GM06990 (cell line): ENCODE measurements around the gene PCDHB10.
"Not testable (repeated sequence)": the region's sequence is repeated elsewhere in the genome, so short reads cannot be mapped to it uniquely, and the experiment has no call there.

ENCODE experiments used
- DNase-seq: peaks from one replicate; pipeline ENCODE4 v3.0.0-alpha.2; 2011; ENCODE audit not compliant: insufficient read length; ENCODE audit errors: extremely low read depth
- H3K27me3 ChIP-seq: replicated peaks from 2 replicates; pipeline ENCODE4 v1.6.0; 2011; ENCODE audit warnings: low read length; ENCODE audit not compliant: control insufficient read depth, insufficient read depth
- H3K36me3 ChIP-seq: 2 replicates; pipeline ENCODE4 v1.5.1; 2011; ENCODE audit warnings: low read length; ENCODE audit not compliant: control insufficient read depth, insufficient read depth
- H3K4me3 ChIP-seq: replicated peaks from 2 replicates; pipeline ENCODE4 v1.5.1; 2011; ENCODE audit warnings: low read depth, mild to moderate bottlenecking, control low read depth, low read length
- TF ChIP-seq, protein P1 (sequence below): IDR thresholded peaks from 2 replicates; pipeline ENCODE4 v1.5.1; 2011; ENCODE audit warnings: low read length, control low read depth, mild to moderate bottlenecking, inconsistent platforms; ENCODE audit not compliant: insufficient read depth, poor library complexity, severe bottlenecking

The PCDHB10 gene

DNA sequence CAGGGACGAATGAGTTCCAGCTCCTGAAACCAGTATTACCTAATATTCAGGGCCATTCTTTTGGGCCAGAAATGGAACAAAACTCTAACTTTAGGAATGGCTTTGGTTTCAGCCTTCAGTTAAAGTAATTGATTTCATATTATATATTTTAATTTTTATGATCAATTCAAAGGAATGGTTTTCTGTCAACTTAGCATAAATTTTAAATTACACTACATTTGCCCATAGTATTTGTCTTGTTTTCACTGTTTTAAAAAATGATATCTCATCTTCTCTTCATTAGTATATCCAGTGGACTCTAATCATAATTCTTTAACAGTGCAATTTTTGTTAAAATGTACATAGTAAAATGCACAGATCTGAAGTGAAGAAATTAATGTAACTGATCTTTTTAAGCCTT, 11.8 kb upstream of the PCDHB10 start:
- no peak overlapping the region for H3K4me3 ChIP-seq
- no peaks in the 10 kb centered on the region for H3K27me3 ChIP-seq
- TF ChIP-seq, protein P1, sequence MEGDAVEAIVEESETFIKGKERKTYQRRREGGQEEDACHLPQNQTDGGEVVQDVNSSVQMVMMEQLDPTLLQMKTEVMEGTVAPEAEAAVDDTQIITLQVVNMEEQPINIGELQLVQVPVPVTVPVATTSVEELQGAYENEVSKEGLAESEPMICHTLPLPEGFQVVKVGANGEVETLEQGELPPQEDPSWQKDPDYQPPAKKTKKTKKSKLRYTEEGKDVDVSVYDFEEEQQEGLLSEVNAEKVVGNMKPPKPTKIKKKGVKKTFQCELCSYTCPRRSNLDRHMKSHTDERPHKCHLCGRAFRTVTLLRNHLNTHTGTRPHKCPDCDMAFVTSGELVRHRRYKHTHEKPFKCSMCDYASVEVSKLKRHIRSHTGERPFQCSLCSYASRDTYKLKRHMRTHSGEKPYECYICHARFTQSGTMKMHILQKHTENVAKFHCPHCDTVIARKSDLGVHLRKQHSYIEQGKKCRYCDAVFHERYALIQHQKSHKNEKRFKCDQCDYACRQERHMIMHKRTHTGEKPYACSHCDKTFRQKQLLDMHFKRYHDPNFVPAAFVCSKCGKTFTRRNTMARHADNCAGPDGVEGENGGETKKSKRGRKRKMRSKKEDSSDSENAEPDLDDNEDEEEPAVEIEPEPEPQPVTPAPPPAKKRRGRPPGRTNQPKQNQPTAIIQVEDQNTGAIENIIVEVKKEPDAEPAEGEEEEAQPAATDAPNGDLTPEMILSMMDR = no peak
- no peak for DNase-seq
- no peaks in the 10 kb centered on the region for H3K36me3 ChIP-seq

DNA sequence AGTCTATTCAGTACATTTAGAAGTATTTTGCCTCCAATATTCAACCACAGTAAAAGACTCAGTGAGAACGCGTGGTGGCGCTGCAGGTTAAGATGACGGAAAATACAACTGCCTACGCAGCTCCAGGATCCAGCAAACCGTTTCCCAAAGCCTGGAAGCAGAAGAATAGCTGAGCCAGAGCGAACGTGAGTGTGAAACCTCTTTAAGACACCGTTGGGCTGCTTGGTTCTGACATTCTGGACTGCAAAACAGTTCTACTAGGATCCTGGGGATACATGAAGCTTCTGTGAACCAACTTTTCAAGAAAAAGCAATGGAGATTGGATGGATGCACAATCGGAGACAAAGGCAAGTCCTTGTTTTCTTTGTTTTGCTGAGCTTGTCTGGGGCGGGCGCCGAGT, 9.9 kb upstream of the PCDHB10 start, which contains the start of gene PCDHB16:
Gene PCDHB16, plus strand, starts transcription at position 140 of the 400 bp plus-strand sequence. Its CDS starts 173 bp downstream, at position 313.
- TF ChIP-seq, protein P1 = no peak
- H3K27me3 ChIP-seq = no peaks in the 10 kb centered on the region
- DNase-seq = no peak
- H3K4me3 ChIP-seq = no peak within 1 kb of the TSS
- no peaks in the 10 kb centered on the region for H3K36me3 ChIP-seq

GRCh38 chr5:141184117-141184855, 7.9 kb upstream of the PCDHB10 start:
- DNase-seq, H3K36me3 ChIP-seq, H3K27me3 ChIP-seq, H3K4me3 ChIP-seq: not testable (repeated sequence)

- TF ChIP-seq, protein P1 = peak; percentile 51
- no peaks in the 10 kb centered on the region for H3K36me3 ChIP-seq
- DNase-seq = no peak
- no peaks in the 10 kb centered on the region for H3K27me3 ChIP-seq
- peak within 1 kb of the TSS; percentile 19; the same call in 1 of the 2 replicates for H3K4me3 ChIP-seq
These were observed 5.1 kb upstream of the PCDHB10 start, which contains the start of gene PCDHB9 for GRCh38 chr5:141186897-141187512. TSS of gene PCDHB9 (plus strand) at chr5:141187161. CDS start at chr5:141187319, 158 bp downstream.

GRCh38 chr5:141188682-141189081, 3.5 kb upstream of the PCDHB10 start:
- not testable (repeated sequence) for H3K27me3 ChIP-seq, H3K36me3 ChIP-seq, DNase-seq, H3K4me3 ChIP-seq

GRCh38 chr5:141189131-141189530, 3.0 kb upstream of the PCDHB10 start:
- not testable (repeated sequence) for H3K36me3 ChIP-seq, H3K27me3 ChIP-seq, DNase-seq, H3K4me3 ChIP-seq

GRCh38 chr5:141194332-141194731, 2.2 kb downstream of the PCDHB10 start:
- H3K27me3 ChIP-seq, H3K36me3 ChIP-seq, DNase-seq, H3K4me3 ChIP-seq: not testable (repeated sequence)

DNA sequence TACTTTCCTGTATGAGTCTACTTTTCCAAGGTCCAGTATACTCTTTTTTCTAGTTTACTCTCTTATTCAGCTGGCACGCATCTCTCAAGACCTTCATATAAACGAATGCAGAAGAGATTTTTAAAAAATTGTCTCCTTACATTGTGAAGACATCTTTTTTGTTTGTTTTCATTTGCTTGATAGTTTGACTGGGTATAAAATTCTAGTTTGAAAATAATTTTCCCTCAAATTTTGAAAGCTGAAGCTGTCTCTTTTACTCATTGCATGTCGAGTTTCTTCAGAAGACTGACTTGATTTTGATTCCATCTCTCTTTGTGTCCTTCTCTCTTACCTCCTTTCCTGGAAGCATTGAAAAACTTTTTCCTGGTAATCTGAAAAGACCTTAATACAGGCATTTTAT, 4.2 kb downstream of the PCDHB10 start:
- no peak for DNase-seq
- TF ChIP-seq, protein P1 = no peak
- no peaks in the 10 kb centered on the region for H3K36me3 ChIP-seq
- no peaks in the 10 kb centered on the region for H3K27me3 ChIP-seq
- no peak overlapping the region for H3K4me3 ChIP-seq
